HepG2 (cell line): Measurements from ENCODE around the gene ZNF334. TPM values are rescaled to one million over a fixed set of nuclear protein-coding genes. Genes with fewer than 3 reads are reported as not detected.

Experiments
- ELF1 ChIP-seq: sonication (generic); formaldehyde crosslinking; IDR thresholded peaks from 2 replicates; pipeline ENCODE4 v1.4.0; 2020; ENCODE audit warnings: missing genetic modification reagents
- FOXA1 ChIP-seq, 2 experiments: fragments of 450-650 bp in 1 of 2; sonication (generic) in 1 of 2; formaldehyde crosslinking in 1 of 2; IDR thresholded peaks; 2 replicates each; pipeline versions ENCODE4 v1.4.0 to v1.6.1; 2016 to 2020; ENCODE audit warnings: missing genetic modification reagents in 1 of 2
- FOXP1 ChIP-seq, 2 experiments: fragments of 450-650 bp in 1 of 2; IDR thresholded peaks; 2 replicates each; pipeline ENCODE4 v1.6.1; 2017 to 2018; ENCODE audit warnings: antibody characterized with exemption in 1 of 2
- HNRNPH1 ChIP-seq: fragments of 200-400 bp; formaldehyde crosslinking; optimal IDR thresholded peaks from 2 replicates; pipeline ENCODE3; 2017; ENCODE audit warnings: mild to moderate bottlenecking, low read depth, low read length
- KMT2B ChIP-seq: IDR thresholded peaks from 2 replicates; pipeline ENCODE4 v1.6.1; 2016; ENCODE audit warnings: missing genetic modification reagents, missing compliant biosample characterization
- MAZ ChIP-seq, 2 experiments: sonication (generic) in 1 of 2; formaldehyde crosslinking in 1 of 2; IDR thresholded peaks; 2 replicates each; pipeline versions ENCODE4 v1.5.0 to v1.6.1; 2012 to 2020; ENCODE audit warnings: low read depth in 2 of 2, mild to moderate bottlenecking in 2 of 2, borderline replicate concordance in 1 of 2, improper control_type of control experiment in 1 of 2, low read length in 1 of 2, missing genetic modification reagents in 1 of 2, moderate library complexity in 1 of 2
- NFE2L1 ChIP-seq: sonication (generic); formaldehyde crosslinking; IDR thresholded peaks from 2 replicates; pipeline ENCODE4 v1.4.0; 2020; ENCODE audit warnings: missing genetic modification reagents, mild to moderate bottlenecking, borderline replicate concordance
- NFIB ChIP-seq: sonication (generic); formaldehyde crosslinking; IDR thresholded peaks from 2 replicates; pipeline ENCODE4 v1.9.0; 2021; ENCODE audit warnings: missing genetic modification reagents, mild to moderate bottlenecking, borderline replicate concordance
- PBX2 ChIP-seq: IDR thresholded peaks from 2 replicates; pipeline ENCODE4 v1.6.1; 2016; ENCODE audit warnings: control low read depth
- PBX3 ChIP-seq: sonication (generic); formaldehyde crosslinking; IDR thresholded peaks from 2 replicates; pipeline ENCODE4 v1.8.1; 2023; ENCODE audit warnings: missing genetic modification reagents, inconsistent platforms, borderline replicate concordance
- PCBP1 ChIP-seq: fragments of 200-400 bp; formaldehyde crosslinking; IDR thresholded peaks from 2 replicates; pipeline ENCODE4 v1.6.1; 2017; ENCODE audit warnings: mild to moderate bottlenecking, low read depth, low read length, borderline replicate concordance
- SKIL ChIP-seq: sonication (generic); formaldehyde crosslinking; IDR thresholded peaks from 2 replicates; pipeline ENCODE4 v1.8.0; 2022; ENCODE audit warnings: missing genetic modification reagents, mild to moderate bottlenecking, moderate library complexity, borderline replicate concordance
- SOX5 ChIP-seq: IDR thresholded peaks from 2 replicates; pipeline ENCODE4 v1.6.1; 2016; ENCODE audit warnings: borderline replicate concordance
- SRSF4 ChIP-seq: fragments of 200-400 bp; formaldehyde crosslinking; IDR thresholded peaks from one replicate; pipeline ENCODE4 v1.6.1; 2018; ENCODE audit warnings: mild to moderate bottlenecking, low read depth, low read length, moderate library complexity; ENCODE audit not compliant: poor library complexity, severe bottlenecking
- SUZ12 ChIP-seq: fragments of 150-350 bp; IDR thresholded peaks from 2 replicates; pipeline ENCODE4 v1.6.1; 2014; ENCODE audit warnings: low read depth, low read length
- TCF7L2 ChIP-seq: IDR thresholded peaks from 2 replicates; pipeline ENCODE4 v1.6.1; 2011; ENCODE audit warnings: mild to moderate bottlenecking, low read depth, low read length, moderate library complexity
- TFAP4 ChIP-seq: sonication (generic); IDR thresholded peaks from 2 replicates; pipeline ENCODE4 v1.6.1; 2016; ENCODE audit warnings: low read depth, borderline replicate concordance
- ZBTB25 ChIP-seq: IDR thresholded peaks from 2 replicates; pipeline ENCODE4 v1.6.1; 2018; ENCODE audit warnings: missing genetic modification reagents
- ZNF121 ChIP-seq: sonication (generic); formaldehyde crosslinking; IDR thresholded peaks from 2 replicates; pipeline ENCODE4 v1.5.0; 2020; ENCODE audit warnings: mild to moderate bottlenecking, missing genetic modification reagents
- ZNF7 ChIP-seq: IDR thresholded peaks from 2 replicates; pipeline ENCODE4 v1.6.1; 2016; ENCODE audit warnings: missing biosample characterization, missing genetic modification reagents
- polyA plus RNA-seq, 8 experiments: library from polyadenylated mRNA; depleted of rRNA in 3 of 8; stranded (reverse) in 7 of 8; unstranded in 1 of 8; fragments of >200 nt; fragmentation: Illumina TruSeq in 4 of 8; extraction: Trizol in 4 of 8; gene quantifications; 2 replicates each; pipeline versions ENCODE4 v1.2.1 to v1.2.3, GENCODE V29; 2011 to 2016; ENCODE audit warnings: low read depth in 4 of 8, missing spikeins in 1 of 8, mixed read lengths in 1 of 8; ENCODE audit not compliant: insufficient read depth in 1 of 8
- total RNA-seq, 5 experiments: library from RNA; depleted of rRNA; stranded (reverse); fragments of >200 nt; fragmentation: Illumina TruSeq; extraction: Trizol; gene quantifications; 2 replicates each; pipeline ENCODE4 v1.2.3, GENCODE V29; 2016; ENCODE audit warnings: low read depth in 1 of 5
- TF ChIP-seq, protein P1 (sequence below): IDR thresholded peaks from 2 replicates; pipeline ENCODE4 v1.6.1; 2016; ENCODE audit warnings: low read depth

Gene ZNF334
- total and polyA plus RNA-seq, 2 of the 13 experiments (the other 11 are each of a cell fraction or from before 2014, with no cell fraction given), result 4.8 to 7.8 TPM

DNA sequence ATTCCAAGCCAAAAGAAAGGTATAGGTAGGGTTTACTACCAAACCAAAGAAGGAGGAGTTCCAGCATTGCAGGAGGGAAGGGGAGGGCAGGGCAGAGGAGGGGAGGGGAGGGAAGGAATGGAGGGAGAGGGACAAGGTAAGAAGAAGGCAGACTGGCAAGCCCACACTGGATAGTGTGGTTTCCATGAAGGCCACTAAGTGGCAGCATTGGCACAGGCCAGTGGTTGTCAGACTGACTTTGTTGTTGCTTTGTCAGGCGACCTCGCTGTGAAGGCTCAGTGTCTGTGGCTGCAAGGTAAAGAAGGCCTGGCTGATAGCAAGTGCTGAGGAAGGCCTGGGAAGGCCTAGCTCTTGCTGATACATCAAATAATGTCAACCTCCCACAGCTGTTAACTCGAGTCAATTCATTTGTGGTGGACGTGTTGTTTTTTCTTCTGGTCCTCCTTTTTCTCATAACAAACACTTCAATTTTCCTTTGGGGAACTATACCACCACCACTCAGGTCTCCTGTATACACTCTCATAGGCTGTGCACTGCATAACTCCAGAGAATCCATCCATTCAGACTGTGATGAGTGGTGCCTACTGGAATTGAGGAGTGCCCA lies 7.7 kb upstream of the ZNF334 start (continued):
- TF ChIP-seq, protein P1, sequence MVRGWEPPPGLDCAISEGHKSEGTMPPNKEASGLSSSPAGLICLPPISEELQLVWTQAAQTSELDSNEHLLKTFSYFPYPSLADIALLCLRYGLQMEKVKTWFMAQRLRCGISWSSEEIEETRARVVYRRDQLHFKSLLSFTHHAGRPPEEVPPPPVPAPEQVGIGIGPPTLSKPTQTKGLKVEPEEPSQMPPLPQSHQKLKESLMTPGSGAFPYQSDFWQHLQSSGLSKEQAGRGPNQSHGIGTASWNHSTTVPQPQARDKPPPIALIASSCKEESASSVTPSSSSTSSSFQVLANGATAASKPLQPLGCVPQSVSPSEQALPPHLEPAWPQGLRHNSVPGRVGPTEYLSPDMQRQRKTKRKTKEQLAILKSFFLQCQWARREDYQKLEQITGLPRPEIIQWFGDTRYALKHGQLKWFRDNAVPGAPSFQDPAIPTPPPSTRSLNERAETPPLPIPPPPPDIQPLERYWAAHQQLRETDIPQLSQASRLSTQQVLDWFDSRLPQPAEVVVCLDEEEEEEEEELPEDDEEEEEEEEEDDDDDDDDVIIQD (CRISPR knock-in tag), result no peak
- no peak for TF ChIP-seq ELF1 (CRISPR knock-in tag)
- no peak for TF ChIP-seq SUZ12
- no peak for TF ChIP-seq TFAP4
- TF ChIP-seq ZNF7, result no peak
- 0 out of 2 replicates have a peak, but pooled peaks have one; percentile 52 for TF ChIP-seq ZNF121 (CRISPR knock-in tag)
- no peak for TF ChIP-seq PBX3 (CRISPR knock-in tag)
- peak; percentile 95 for TF ChIP-seq PCBP1
- no peak for TF ChIP-seq FOXP1 (IDR thresholded peaks at IDR 0.05)
- 0 out of 2 replicates have a peak, but pooled peaks have one; percentile 6 for TF ChIP-seq FOXP1 (CRISPR knock-in tag; IDR thresholded peaks at IDR 0.05)
- TF ChIP-seq SRSF4, result no peak
- no peak for TF ChIP-seq SKIL
- no peak for TF ChIP-seq MAZ (IDR thresholded peaks at IDR 0.05; ENCODE audit: borderline replicate concordance, low read depth, low read length)
- 0 out of 2 replicates have a peak, but pooled peaks have one; percentile 37 for TF ChIP-seq MAZ (CRISPR knock-in tag; IDR thresholded peaks at IDR 0.05; ENCODE audit: low read depth)
- TF ChIP-seq HNRNPH1, result peak; percentile 33
- TF ChIP-seq PBX2 (CRISPR knock-in tag), result peak; percentile 25; the same call in 1 of the 2 replicates
- no peak for TF ChIP-seq NFIB
- peak; percentile 59; the same call in 1 of the 2 replicates for TF ChIP-seq SOX5 (CRISPR knock-in tag)
- no peak for TF ChIP-seq TCF7L2
- no peak for TF ChIP-seq KMT2B (CRISPR knock-in tag)
- peak; percentile 61; the same call in 1 of the 2 replicates for TF ChIP-seq ZBTB25
- no peak for TF ChIP-seq NFE2L1 (CRISPR knock-in tag)
- TF ChIP-seq FOXA1 (IDR thresholded peaks at IDR 0.05), result no peak
- TF ChIP-seq FOXA1 (CRISPR knock-in tag; IDR thresholded peaks at IDR 0.05), result peak; percentile 59
